Sigmoid colon (tissue), 4 donors: Measurements from ENCODE around the gene FAM120B.

Experiments used
- POLR2A ChIP-seq, 2 donors: fragments of 450-650 bp; IDR thresholded peaks; one replicate each; pipeline ENCODE4 v1.6.1; 2016; ENCODE audit warnings: antibody characterized with exemption in 2 of 2, mild to moderate bottlenecking in 2 of 2, moderate library complexity in 2 of 2
- POLR2AphosphoS5 ChIP-seq, 4 donors: sonication (generic); formaldehyde crosslinking; IDR thresholded peaks; one replicate each; pipeline ENCODE4 v1.6.1; 2017; ENCODE audit warnings: antibody characterized with exemption in 4 of 4
- TF ChIP-seq, protein P1 (sequence below), 4 experiments: fragments of 450-650 bp in 3 of 4; fragments of 200-600 bp in 1 of 4; IDR thresholded peaks; one replicate each; pipeline ENCODE4 v1.5.1; 2016 to 2019; ENCODE audit warnings: antibody characterized with exemption in 4 of 4, mild to moderate bottlenecking in 3 of 4, moderate library complexity in 2 of 4

DNA sequence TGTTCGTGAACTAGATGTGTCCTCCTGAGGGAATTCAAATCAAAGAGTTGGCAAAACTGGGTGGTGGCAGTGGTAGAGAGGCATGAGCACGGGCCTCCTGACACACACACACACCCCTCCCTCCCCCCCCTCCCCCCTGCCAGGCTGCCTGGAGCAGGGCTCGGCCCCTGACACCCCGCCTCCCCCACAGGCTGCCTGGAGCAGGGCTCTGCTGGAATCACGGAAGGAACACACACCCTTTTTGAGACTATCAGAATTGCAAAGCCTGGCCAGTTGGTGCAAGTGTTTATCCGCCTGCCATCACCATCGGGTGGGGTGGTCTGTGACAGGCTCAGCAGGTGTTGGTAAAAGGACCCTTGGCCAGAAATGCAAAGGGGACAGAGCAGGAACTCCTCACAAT is 59.0 kb downstream of the FAM120B start:
- no peak for TF ChIP-seq POLR2AphosphoS5 (IDR thresholded peaks at IDR 0.05)
- TF ChIP-seq, protein P1, sequence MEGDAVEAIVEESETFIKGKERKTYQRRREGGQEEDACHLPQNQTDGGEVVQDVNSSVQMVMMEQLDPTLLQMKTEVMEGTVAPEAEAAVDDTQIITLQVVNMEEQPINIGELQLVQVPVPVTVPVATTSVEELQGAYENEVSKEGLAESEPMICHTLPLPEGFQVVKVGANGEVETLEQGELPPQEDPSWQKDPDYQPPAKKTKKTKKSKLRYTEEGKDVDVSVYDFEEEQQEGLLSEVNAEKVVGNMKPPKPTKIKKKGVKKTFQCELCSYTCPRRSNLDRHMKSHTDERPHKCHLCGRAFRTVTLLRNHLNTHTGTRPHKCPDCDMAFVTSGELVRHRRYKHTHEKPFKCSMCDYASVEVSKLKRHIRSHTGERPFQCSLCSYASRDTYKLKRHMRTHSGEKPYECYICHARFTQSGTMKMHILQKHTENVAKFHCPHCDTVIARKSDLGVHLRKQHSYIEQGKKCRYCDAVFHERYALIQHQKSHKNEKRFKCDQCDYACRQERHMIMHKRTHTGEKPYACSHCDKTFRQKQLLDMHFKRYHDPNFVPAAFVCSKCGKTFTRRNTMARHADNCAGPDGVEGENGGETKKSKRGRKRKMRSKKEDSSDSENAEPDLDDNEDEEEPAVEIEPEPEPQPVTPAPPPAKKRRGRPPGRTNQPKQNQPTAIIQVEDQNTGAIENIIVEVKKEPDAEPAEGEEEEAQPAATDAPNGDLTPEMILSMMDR (IDR thresholded peaks at IDR 0.05), result no peak
- TF ChIP-seq POLR2A (IDR thresholded peaks at IDR 0.05), result no peak
